HG02759 (cell line): ENCODE data around the gene RSPH6A.
A peak's percentile ranks its signal among the peaks of the same experiment; 100 is the strongest.

Experiments
- ATAC-seq: cut with Tn5 transposase; IDR thresholded peaks from one replicate; pipeline ENCODE4 v1.9.1; 2021; ENCODE audit warnings: mild to moderate bottlenecking, moderate library complexity; ENCODE audit not compliant: unreplicated experiment

RSPH6A gene

GRCh38 chr19:45781214-45782161, 33.6 kb downstream of the RSPH6A start:
- no peak for ATAC-seq

DNA sequence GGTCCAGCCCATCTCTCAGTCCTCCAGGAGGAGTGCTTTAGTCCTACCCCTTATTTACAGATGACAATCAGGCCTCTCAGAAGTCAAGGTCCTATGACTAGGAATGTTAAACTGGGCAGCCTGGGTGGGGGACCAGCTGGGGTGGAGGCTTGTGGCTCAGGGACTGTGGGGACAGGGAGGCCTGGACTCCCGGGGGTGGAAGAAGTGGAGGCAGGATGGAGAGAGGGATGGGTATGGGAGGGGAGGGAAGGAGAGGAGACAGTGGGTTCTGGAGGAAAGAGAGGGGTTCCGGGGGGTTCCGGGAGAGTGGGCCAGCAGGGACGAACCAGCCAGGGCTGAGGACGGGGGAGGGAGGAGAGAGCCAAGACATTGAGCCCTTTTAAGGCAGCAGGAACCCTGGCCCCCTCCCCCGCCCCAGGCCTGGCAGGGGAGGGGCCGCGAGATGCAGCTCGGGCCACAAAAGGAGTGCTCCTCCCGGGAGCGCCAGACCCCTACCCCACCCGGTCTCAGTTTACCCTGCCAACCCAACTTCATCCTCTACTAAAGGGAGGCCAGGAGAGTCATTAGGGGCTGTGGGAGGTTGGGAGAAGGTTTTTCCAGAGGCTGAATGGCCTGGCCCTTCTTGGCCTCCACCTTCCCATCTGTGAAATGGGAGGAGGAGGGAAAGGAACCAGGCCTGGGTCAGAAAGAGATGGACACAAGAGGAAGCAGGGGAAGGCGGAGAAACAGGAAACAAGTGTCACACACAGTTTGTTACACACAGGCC, 34.5 kb downstream of the RSPH6A start:
- ATAC-seq, result no peak

- no peak for ATAC-seq
Observed at GRCh38 chr19:45780146-45780447, 35.0 kb downstream of the RSPH6A start.

GRCh38 chr19:45779231-45780145, 35.6 kb downstream of the RSPH6A start:
- ATAC-seq, result peak; percentile 83

- ATAC-seq, result no peak
Observed at GRCh38 chr19:45778010-45778661, 37.0 kb downstream of the RSPH6A start.

GRCh38 chr19:45777395-45777961, 37.6 kb downstream of the RSPH6A start:
- no peak for ATAC-seq

- no peak for ATAC-seq
Observed at GRCh38 chr19:45774765-45775164, 40.3 kb downstream of the RSPH6A start.

DNA sequence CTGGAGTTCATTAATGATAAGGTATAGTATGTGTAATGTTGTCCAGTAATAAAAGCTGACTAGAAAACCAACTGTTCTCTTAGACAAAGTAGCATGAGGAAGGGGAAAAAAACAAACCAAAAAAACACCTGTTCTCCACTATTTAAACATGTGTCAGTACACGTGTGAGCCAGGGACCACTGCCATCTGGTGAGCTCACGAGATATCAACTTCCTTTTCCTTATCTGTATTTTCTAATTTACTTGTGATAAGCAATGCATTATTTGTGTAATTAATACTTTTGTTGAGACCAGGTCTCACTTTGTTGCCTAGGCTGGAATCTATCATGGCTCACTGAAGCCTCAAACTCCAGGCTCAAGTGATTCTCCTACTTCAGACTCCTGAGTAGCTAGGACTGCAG, 41.7 kb downstream of the RSPH6A start:
- no peak for ATAC-seq

DNA sequence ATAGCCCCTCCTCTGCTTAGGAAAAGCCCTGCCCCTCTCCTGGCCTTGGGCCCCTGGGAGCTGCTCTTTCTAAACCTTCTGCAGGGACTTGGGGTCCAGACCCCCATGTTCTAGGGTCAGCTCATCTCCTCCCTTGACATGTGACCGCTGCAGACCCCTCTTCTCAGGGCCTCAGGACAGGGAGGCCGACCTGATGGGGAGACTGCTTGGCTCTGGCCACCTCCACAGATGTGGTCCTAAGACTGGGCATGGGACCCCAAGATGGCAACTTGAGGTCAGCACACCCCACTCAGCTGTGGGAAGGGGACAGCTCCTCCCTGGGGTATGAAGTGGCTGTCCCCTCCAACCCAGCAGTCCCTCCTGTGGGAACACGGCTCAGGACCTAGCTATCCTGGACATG, 42.2 kb downstream of the RSPH6A start:
- no peak for ATAC-seq

DNA sequence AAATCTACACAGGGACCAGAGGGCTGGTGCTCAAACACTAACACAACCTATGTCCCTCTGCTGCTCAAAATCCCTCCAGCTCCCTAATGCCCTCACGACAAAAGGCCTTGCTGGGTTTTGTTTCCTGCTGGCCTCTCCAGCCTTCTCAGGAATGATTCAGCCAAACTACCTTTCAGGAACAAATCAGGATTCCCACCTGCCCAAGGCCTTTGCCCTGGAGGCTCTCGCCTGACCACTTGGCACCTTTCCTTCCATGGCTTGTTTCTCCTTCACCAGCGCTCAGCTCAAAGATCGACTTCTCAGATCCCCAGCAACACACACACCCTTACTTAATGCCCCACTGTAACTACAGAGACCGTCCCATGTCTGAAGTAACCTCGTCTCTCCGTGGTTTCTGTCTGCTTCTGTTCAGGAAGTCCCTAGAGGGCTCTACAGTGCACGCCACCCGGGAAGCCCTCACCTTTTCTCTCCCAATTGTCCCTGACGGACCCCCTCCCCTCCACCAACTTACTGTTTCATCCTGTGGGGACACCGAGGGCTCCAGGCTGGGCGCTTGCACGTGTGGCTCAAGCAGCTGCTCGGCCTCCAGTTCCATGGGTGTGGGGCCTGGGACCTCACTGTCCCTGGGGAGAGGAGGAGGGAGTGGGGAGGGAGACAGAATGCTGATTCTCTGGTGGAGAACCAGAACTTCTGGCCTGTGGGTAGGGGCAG, 42.8 kb downstream of the RSPH6A start:
- ATAC-seq, result no peak

GRCh38 chr19:45771311-45771933, 43.7 kb downstream of the RSPH6A start:
- ATAC-seq, result no peak

GRCh38 chr19:45770192-45771101, 44.7 kb downstream of the RSPH6A start:
- ATAC-seq, result peak; percentile 54

- ATAC-seq, result no peak
Observed at GRCh38 chr19:45769821-45770191, 45.3 kb downstream of the RSPH6A start.

- peak; percentile 66 for ATAC-seq
Observed at GRCh38 chr19:45768984-45769782, 45.9 kb downstream of the RSPH6A start, which contains the start of gene SIX5. Gene SIX5 (minus strand): TSS chr19:45769252. CDS start chr19:45768844, 408 bp downstream.

GRCh38 chr19:45768655-45768983, 46.5 kb downstream of the RSPH6A start:
- no peak for ATAC-seq

GRCh38 chr19:45767881-45768654, 47.0 kb downstream of the RSPH6A start:
- no peak for ATAC-seq
